K562 (cell line): Measurements from ENCODE around the gene PMEPA1.

Experiments
- CBX2 ChIP-seq: fragments of 200-600 bp; sonication (generic); IDR thresholded peaks from one replicate; pipeline ENCODE4 v1.6.1; 2012; ENCODE audit warnings: mild to moderate bottlenecking, low read length, inconsistent platforms; ENCODE audit not compliant: insufficient read depth, poor library complexity, severe bottlenecking
- CTCF ChIP-seq, 3 experiments: IDR thresholded peaks in 2 of 3; conservative IDR thresholded peaks in 1 of 3; 2 replicates each; pipeline ENCODE4 v1.5.1; 2011 to 2012; ENCODE audit warnings: low read length in 3 of 3, mild to moderate bottlenecking in 3 of 3, control low read depth in 2 of 3, improper control_type of control experiment in 1 of 3, inconsistent platforms in 1 of 3, low read depth in 1 of 3, mixed read lengths in 1 of 3, moderate library complexity in 1 of 3; ENCODE audit not compliant: insufficient read depth in 2 of 3
- EP400 ChIP-seq: fragments of 450-650 bp; IDR thresholded peaks from 2 replicates; pipeline ENCODE4 v1.6.1; 2017; ENCODE audit warnings: antibody characterized with exemption, mild to moderate bottlenecking, moderate library complexity
- POLR2AphosphoS2 ChIP-seq: IDR thresholded peaks from 2 replicates; pipeline ENCODE4 v1.6.1; 2012; ENCODE audit warnings: low read length, improper control_type of control experiment
- POLR2AphosphoS5 ChIP-seq: IDR thresholded peaks from 2 replicates; pipeline ENCODE4 v1.6.1; 2011; ENCODE audit warnings: mild to moderate bottlenecking, low read depth, low read length, moderate library complexity; ENCODE audit not compliant: control insufficient read depth, insufficient read depth
- REST ChIP-seq, 2 experiments: fragments of 450-650 bp; formaldehyde crosslinking in 1 of 2; IDR thresholded peaks; 2 replicates each; pipeline versions ENCODE4 v1.4.0 to v1.6.1; 2014 to 2020; ENCODE audit warnings: mild to moderate bottlenecking in 2 of 2, borderline replicate concordance in 1 of 2, low read depth in 1 of 2

- no peak for TF ChIP-seq CTCF (IDR thresholded peaks at IDR 0.05 in 2 of 3, conservative IDR thresholded peaks at IDR 0.05 in 1 of 3; ENCODE audit: insufficient read depth in 2 of 3, low read depth in 1 of 3, low read length in 3 of 3)
- no peak for TF ChIP-seq CBX2
- no peak for TF ChIP-seq EP400
- TF ChIP-seq REST (IDR thresholded peaks at IDR 0.05; ENCODE audit: borderline replicate concordance) = no peak
- TF ChIP-seq REST (CRISPR knock-in tag; IDR thresholded peaks at IDR 0.05; ENCODE audit: low read depth) = no peak
- no peak for TF ChIP-seq POLR2AphosphoS5
- TF ChIP-seq POLR2AphosphoS2 = no peak
These were observed 43.5 kb downstream of the PMEPA1 start for GRCh38 chr20:57666106-57666833.
